Body of pancreas (tissue), 4 donors: Measurements from ENCODE around the gene TGFB2. TPM values are rescaled to one million over a fixed set of nuclear protein-coding genes. Genes with fewer than 3 reads are reported as not detected.

Experiments
- ATAC-seq: fragments of 150-250 bp; one replicate; pipeline ENCODE4 v1.9.1; 2016
- DNase-seq, 4 donors: peaks; one replicate each; pipeline ENCODE4 v3.0.0-alpha.2; 2019
- H3K27ac ChIP-seq, 4 donors: fragments of 200-600 bp; sonication (generic); 1 replicate in 3 of 4; 2 replicates in 1 of 4; pipeline versions ENCODE4 v1.5.1 to v1.6.1; 2016 to 2019; ENCODE audit warnings: mild to moderate bottlenecking in 1 of 4, mixed read lengths in 1 of 4, moderate library complexity in 1 of 4
- H3K27me3 ChIP-seq, 2 donors: fragments of 200-600 bp; sonication (generic); one replicate each; pipeline ENCODE4 v1.6.0; 2016; ENCODE audit warnings: mild to moderate bottlenecking in 1 of 2
- H3K36me3 ChIP-seq, 2 donors: fragments of 200-600 bp; sonication (generic); replicated peaks in 1 of 2; 2 replicates each; pipeline ENCODE4 v1.5.1; 2016; ENCODE audit warnings: low read depth in 2 of 2; ENCODE audit not compliant: insufficient read depth in 1 of 2
- H3K4me1 ChIP-seq: fragments of 200-600 bp; sonication (generic); one replicate; pipeline ENCODE4 v1.6.0; 2016
- H3K4me3 ChIP-seq, 2 donors: fragments of 200-600 bp; sonication (generic); 1 replicate in 1 of 2; 2 replicates in 1 of 2; pipeline ENCODE4 v1.5.1; 2016 to 2019
- H3K9me3 ChIP-seq, 3 donors: fragments of 200-600 bp; sonication (generic); 1 replicate in 2 of 3; 2 replicates in 1 of 3; pipeline ENCODE4 v1.5.1; 2016
- POLR2A ChIP-seq, 3 donors: fragments of 450-650 bp; IDR thresholded peaks; one replicate each; pipeline ENCODE4 v1.6.1; 2016; ENCODE audit warnings: antibody characterized with exemption in 3 of 3, mild to moderate bottlenecking in 2 of 3
- WGBS, 2 donors: methylation state at CpG; one replicate each; pipeline ENCODE4 v1.1.5; 2017; 5-methylcytosine and 5-hydroxymethylcytosine counted together
- intact Hi-C: fragments of 100-400 bp; cut with DNase I; formaldehyde crosslinking; loops from one replicate; pipeline ENCODE4 v1.15.1; 2023
- total RNA-seq, 2 donors: library from RNA; depleted of rRNA; stranded (reverse); fragments of >200 nt; gene quantifications; one replicate each; pipeline ENCODE4 v1.1.0, GENCODE V29; 2016
- TF ChIP-seq, protein P1 (sequence below), 7 experiments: fragments of 450-650 bp in 4 of 7; fragments of 200-600 bp in 3 of 7; sonication (generic) in 3 of 7; IDR thresholded peaks; one replicate each; pipeline ENCODE4 v1.5.1; 2016 to 2019; ENCODE audit warnings: antibody characterized with exemption in 7 of 7

TGFB2 gene
- total RNA-seq, 2 donors from 2014 or later: 4.3 to 4.9 TPM

- Histone ChIP-seq H3K27ac (no peak overlapping the region), H3K4me3 (no peak overlapping the region), H3K4me1 (peaks cover 33% of the 10 kb centered on the region), H3K9me3 (no peaks in the 10 kb centered on the region), H3K36me3 (no peaks in the 10 kb centered on the region), H3K27me3 (no peaks in the 10 kb centered on the region)
- ATAC-seq (no peak), DNase-seq (no peak)
- intact Hi-C loops: no loop called here
- TF ChIP-seq POLR2A (IDR thresholded peaks at IDR 0.05): no peak
- TF ChIP-seq, protein P1, sequence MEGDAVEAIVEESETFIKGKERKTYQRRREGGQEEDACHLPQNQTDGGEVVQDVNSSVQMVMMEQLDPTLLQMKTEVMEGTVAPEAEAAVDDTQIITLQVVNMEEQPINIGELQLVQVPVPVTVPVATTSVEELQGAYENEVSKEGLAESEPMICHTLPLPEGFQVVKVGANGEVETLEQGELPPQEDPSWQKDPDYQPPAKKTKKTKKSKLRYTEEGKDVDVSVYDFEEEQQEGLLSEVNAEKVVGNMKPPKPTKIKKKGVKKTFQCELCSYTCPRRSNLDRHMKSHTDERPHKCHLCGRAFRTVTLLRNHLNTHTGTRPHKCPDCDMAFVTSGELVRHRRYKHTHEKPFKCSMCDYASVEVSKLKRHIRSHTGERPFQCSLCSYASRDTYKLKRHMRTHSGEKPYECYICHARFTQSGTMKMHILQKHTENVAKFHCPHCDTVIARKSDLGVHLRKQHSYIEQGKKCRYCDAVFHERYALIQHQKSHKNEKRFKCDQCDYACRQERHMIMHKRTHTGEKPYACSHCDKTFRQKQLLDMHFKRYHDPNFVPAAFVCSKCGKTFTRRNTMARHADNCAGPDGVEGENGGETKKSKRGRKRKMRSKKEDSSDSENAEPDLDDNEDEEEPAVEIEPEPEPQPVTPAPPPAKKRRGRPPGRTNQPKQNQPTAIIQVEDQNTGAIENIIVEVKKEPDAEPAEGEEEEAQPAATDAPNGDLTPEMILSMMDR (IDR thresholded peaks at IDR 0.05): no peak
- WGBS, 2 donors: 56 to 57% methylated on average over 4 of the region's 4 CpGs
Observed at GRCh38 chr1:218377143-218377660, 32.1 kb downstream of the TGFB2 start.

DNA sequence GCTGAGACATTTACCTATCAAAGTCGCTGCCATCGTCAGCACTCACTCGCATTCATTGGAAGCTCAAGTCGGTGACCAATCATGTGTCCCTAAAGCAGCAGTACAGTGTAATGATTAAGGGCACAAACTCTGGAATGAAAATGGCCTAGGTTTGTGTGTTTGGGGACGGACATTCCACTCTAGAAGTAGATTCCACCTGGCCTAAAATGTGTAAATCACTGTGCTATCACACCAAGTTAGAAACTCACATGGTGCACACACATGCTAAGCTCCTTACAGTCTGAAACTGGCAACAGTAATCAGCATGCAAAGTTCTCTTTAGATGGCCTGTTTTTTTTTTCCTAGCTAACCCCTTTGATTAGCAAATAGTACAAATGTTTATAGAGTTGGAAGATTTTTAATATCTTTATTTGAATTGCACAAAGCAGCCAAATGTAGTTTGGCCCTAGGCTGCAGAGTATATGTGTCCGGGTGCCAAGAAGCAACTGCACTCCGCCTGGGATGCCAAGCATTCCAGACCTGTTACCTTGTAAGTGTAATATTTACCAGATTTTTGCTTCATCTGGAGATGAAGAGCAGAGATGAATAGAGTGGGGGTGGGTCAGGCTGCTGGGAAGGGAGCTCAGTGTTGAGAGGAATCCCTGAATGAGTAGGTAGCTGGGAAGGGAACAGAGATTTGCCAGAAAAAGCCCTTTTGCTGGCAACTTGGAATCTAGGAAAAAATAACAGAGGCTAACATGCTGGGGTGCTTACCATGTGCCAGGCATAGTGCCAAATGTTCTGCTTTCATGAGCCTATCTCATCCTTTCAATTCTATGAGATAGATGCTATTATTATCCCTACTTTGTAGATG is 35.2 kb downstream of the TGFB2 start:
- no peaks in the 10 kb centered on the region for H3K9me3 ChIP-seq
- 35 to 56% methylated on average over 7 of the region's 7 CpGs for WGBS, 2 donors
- H3K4me1 ChIP-seq: peaks cover 33% of the 10 kb centered on the region
- TF ChIP-seq, protein P1 (IDR thresholded peaks at IDR 0.05): no peak
- TF ChIP-seq POLR2A (IDR thresholded peaks at IDR 0.05): no peak
- peak overlapping the region; percentile 25 to 63 (median 58) for H3K27ac ChIP-seq
- peak; percentile 89 for ATAC-seq
- H3K36me3 ChIP-seq: no peaks in the 10 kb centered on the region
- intact Hi-C loops: no loop called here
- no peak overlapping the region for H3K4me3 ChIP-seq
- H3K27me3 ChIP-seq: no peaks in the 10 kb centered on the region
- peak; percentile 44 to 64 (median 61) for DNase-seq

GRCh38 chr1:218382261-218382660 is 37.1 kb downstream of the TGFB2 start:
- TF ChIP-seq, protein P1 (IDR thresholded peaks at IDR 0.05): no peak
- TF ChIP-seq POLR2A (IDR thresholded peaks at IDR 0.05): no peak
- Histone ChIP-seq H3K9me3 (no peaks in the 10 kb centered on the region), H3K4me3 (no peak overlapping the region), H3K4me1 (peaks cover 33% of the 10 kb centered on the region), H3K27ac (no peak overlapping the region), H3K36me3 (no peaks in the 10 kb centered on the region), H3K27me3 (no peaks in the 10 kb centered on the region)
- WGBS, 2 donors: 99% methylated on average over 4 of the region's 4 CpGs
- intact Hi-C loops: no loop called here
- ATAC-seq (no peak), DNase-seq (no peak)

DNA sequence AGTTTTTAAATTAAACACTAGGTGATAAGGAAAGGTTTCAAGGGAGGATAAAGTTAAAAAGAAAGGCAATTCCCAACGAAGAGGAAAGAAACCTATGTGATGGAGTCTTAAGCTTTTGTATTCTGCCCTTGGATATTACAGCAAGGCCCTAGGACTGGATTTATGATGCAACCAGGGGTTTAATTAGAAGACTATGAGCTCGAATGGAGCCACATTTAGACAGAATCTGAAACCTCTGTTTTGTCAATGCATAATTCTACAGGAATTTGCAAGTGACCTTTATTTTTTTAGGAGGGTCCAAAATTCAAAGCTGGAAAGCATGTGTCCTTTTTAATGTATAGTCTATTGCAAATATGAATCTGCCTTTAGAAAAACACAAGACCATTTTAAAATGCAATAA is 37.9 kb downstream of the TGFB2 start:
- ATAC-seq (no peak), DNase-seq (no peak)
- no peaks in the 10 kb centered on the region for H3K9me3 ChIP-seq
- WGBS, 2 donors: 52 to 55% methylated on average over 2 of the region's 2 CpGs
- no peak overlapping the region for H3K27ac ChIP-seq
- H3K27me3 ChIP-seq: no peaks in the 10 kb centered on the region
- H3K4me3 ChIP-seq: no peak overlapping the region
- H3K36me3 ChIP-seq: no peaks in the 10 kb centered on the region
- intact Hi-C loops: no loop called here
- no peak for TF ChIP-seq POLR2A (IDR thresholded peaks at IDR 0.05)
- TF ChIP-seq, protein P1 (IDR thresholded peaks at IDR 0.05): no peak
- H3K4me1 ChIP-seq: peaks cover 33% of the 10 kb centered on the region
